NCI-H146 treated with DMSO at 0.1 percent for 48 hours (cell line): ENCODE data around the gene NOMO2.
"Not testable (repeated sequence)": the region's sequence is repeated elsewhere in the genome, so short reads cannot be mapped to it uniquely, and the experiment has no call there.

Experiments
- DNase-seq: peaks from one replicate; lab custom pipeline; 2025; ENCODE audit not compliant: unreplicated experiment; lab: John Stamatoyannopoulos, UW

NOMO2 gene, protein sequence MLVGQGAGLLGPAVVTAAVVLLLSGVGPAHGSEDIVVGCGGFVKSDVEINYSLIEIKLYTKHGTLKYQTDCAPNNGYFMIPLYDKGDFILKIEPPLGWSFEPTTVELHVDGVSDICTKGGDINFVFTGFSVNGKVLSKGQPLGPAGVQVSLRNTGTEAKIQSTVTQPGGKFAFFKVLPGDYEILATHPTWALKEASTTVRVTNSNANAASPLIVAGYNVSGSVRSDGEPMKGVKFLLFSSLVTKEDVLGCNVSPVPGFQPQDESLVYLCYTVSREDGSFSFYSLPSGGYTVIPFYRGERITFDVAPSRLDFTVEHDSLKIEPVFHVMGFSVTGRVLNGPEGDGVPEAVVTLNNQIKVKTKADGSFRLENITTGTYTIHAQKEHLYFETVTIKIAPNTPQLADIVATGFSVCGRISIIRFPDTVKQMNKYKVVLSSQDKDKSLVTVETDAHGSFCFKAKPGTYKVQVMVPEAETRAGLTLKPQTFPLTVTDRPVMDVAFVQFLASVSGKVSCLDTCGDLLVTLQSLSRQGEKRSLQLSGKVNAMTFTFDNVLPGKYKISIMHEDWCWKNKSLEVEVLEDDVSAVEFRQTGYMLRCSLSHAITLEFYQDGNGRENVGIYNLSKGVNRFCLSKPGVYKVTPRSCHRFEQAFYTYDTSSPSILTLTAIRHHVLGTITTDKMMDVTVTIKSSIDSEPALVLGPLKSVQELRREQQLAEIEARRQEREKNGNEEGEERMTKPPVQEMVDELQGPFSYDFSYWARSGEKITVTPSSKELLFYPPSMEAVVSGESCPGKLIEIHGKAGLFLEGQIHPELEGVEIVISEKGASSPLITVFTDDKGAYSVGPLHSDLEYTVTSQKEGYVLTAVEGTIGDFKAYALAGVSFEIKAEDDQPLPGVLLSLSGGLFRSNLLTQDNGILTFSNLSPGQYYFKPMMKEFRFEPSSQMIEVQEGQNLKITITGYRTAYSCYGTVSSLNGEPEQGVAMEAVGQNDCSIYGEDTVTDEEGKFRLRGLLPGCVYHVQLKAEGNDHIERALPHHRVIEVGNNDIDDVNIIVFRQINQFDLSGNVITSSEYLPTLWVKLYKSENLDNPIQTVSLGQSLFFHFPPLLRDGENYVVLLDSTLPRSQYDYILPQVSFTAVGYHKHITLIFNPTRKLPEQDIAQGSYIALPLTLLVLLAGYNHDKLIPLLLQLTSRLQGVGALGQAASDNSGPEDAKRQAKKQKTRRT

DNA sequence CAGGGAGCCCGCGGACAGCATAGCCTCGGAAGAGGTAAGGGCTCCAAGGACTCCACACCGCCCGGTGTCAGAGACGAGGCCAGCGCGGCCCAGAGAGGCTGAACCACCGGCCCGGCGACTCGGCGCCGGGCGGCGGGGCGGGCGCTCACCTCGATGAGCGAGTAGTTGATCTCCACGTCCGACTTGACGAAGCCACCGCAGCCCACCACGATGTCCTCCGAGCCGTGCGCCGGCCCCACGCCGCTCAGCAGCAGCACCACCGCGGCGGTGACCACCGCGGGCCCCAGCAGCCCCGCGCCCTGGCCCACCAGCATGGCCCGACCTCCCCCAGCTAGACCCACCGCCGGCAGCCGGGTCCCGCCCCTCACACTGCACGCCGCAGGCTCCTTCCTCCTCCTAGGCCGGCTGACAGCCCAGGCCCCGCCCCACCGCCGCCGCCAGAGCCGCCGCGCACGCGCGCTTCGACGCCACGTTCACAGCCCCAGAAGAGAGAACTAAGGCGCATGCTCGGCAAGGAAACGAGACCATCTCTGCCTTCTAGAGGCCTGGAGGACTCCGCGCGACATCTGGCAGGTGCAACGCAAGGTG, at the start of gene NOMO2:
Gene NOMO2 (minus strand): TSS at position 371 of the 588 bp plus-strand sequence. CDS start 57 bp downstream, at position 314.
- DNase-seq, result not testable (repeated sequence)

DNA sequence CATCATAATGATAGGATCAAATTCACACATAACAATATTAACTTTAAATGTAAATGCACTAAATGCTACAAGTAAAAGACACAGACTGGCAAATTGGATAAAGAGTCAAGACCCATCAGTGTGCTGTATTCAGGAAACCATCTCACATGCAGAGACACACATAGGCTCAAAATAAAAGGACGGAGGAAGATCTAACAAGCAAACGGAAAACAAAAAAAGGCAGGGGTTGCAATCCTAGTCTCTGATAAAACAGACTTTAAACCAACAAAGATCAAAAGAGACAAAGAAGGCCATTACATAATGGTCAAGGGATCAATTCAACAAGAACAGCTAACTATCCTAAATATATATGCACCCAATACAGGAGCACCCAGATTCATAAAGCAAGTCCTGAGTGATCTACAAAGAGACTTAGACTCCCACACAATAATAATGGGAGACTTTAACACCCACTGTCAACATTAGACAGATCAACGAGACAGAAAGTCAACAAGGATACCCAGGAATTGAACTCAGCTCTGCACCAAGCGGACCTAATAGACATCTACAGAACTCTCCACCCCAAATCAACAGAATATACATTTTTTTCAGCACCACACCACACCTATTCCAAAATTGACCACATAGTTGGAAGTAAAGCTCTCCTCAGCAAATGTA, 48.4 kb upstream of the NOMO2 start:
- DNase-seq, result not testable (repeated sequence)

DNA sequence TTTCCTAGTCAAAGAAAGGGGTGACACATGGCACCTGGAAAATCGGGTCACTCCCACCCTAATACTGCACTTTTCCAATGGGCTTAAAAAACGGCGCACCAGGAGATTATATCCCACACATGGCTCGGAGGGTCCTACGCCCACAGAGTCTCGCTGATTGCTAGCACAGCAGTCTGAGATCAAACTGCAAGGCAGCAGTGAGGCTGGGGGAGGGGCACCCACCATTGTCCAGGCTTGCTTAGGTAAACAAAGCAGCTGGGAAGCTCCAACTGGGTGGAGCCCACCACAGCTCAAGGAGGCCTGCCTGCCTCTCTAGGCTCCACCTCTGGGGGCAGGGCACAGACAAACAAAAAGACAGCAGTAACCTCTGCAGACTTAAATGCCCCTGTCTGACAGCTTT, 46.4 kb upstream of the NOMO2 start:
- not testable (repeated sequence) for DNase-seq

DNA sequence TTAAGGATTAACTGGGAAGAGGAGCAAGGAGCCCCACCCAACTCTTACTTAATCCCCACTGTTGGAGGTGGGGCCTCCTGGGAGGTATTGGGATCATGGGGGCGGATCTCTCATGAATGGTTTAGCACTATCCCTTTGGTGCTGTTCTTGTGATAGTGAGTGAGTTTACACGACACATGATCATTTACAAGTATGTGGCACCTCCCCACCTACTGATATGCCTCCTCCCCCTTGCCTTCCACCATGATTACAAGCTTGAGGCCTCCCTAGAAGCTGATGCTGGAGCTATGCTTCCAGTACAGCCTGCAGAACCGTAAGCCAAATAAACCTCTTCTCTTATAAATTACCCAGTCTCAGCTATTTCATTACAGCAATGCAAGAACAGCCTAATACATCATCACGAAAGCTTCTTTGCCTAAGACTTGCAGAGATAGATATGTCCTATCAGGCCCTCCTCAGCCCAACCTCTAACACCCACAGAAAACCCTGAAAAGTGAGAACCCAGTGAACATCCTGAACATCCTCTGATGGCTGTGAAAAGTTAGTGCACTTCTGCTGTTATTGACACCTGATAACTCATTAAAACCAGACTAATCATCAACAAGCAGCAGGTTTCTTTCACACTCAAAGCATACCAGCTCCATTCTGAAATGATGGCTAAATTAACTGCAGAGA, 41.8 kb upstream of the NOMO2 start:
- DNase-seq, result not testable (repeated sequence)

DNA sequence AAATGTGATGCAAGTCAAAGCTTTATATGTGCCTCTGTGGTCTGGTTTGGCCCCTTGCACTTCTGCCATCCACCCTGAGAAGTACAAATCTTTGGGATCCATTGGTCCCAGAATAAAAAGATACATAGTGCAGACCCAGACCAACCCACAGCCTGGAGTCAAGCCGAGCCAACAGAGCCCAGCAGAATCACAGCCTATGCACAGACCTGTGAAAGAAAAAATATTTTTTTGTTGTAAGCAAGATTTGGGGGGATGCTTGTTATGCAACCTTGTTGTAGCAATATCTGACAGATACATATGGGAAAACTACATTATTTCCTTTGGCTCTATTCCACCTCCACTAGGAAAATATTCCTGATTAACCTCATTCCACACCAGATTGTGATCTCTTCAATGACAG, 36.7 kb upstream of the NOMO2 start:
- DNase-seq, result not testable (repeated sequence)

DNA sequence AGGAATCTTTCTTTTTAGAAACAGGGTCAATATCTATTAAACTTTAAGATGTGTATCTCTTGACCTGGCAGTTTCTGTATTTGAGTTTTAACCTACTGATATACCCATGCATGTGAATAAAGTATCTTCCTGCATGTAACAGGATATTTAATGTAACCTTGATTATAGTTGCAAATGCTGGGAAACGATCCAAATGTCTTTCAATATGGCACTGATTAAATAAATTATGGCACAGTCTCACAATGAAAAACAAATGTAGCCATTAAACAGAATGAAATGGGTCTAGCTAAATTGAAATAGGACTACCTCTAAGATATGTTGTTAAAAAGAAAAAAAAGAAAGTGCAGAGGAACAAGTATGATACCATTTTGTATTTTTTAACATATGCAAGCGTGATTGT, 35.8 kb upstream of the NOMO2 start:
- not testable (repeated sequence) for DNase-seq

DNA sequence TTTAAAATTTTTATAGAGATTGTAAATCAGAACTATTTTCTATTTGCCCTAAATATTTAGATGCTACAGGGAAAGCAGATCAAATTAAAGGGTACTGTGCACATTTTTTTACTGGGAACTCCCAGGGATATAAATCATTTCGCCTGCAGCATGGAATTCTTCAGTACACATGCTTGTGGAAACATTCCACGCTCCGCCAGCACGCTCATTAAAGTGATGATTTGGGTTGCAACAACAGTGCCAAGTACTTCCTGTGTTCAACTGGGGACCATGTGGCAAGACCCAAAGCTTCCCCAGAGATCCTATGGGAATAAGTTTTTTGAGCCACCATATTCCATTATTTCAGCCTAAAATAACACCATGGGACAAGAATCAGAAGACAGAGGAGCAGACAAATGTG, 35.4 kb upstream of the NOMO2 start:
- not testable (repeated sequence) for DNase-seq

DNA sequence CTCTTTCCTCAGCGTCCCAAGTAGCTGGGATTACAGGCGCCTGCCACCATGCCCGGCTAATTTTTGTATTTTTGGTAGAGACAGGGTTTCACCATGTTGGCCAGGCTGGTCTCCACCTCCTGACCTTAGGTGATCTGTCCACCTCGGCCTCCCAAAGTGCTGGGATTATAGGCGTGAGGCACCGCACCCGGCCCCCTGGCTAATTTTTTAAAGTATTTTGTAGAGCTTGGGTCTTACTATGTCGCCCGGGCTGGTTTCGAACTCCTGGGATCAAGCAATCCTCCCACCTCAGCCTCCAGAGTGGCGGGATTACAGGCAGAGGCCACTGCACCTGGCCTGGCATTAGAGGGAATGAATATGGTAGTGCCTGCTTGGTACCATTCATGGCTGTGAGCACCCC, 33.9 kb upstream of the NOMO2 start:
- not testable (repeated sequence) for DNase-seq

DNA sequence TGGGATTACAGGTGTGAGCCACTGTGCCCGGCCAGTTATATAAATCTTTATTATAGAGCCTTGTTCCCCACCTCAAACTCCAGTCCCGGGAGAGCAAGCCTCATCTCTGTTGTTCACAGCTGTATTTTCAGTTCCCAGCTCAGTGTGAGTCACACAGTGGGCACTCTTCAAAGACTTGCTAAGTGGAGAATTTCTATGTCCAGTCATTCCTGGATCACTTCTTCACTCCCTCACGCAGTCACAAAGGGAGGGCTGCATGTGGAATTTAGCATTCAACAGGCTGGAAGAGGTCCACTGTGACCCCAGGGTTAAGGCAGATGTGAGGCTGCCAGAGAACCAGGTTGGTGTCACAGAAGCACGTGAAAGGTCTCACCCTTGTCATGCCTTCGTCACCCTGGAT, 33.0 kb upstream of the NOMO2 start:
- not testable (repeated sequence) for DNase-seq

DNA sequence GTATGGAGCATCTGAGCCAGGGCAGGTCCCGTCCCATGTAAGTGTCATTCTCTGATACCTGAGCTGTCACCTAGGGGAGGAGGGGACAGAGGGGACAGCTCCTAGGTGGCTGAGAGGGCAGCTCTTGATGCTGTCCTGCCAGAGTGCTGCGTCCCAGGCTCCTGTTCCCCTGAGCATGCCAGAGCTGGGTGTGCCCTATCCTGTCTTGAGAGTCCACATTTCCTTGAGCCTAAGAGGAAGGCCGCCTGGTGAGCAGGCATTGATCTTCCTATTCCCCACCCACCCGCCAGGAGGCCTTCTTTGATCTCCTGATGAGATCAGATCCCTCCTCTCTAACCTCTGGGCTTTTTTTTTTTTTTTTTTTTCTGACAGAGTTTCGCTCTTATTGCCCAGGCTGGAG, 32.0 kb upstream of the NOMO2 start:
- not testable (repeated sequence) for DNase-seq

DNA sequence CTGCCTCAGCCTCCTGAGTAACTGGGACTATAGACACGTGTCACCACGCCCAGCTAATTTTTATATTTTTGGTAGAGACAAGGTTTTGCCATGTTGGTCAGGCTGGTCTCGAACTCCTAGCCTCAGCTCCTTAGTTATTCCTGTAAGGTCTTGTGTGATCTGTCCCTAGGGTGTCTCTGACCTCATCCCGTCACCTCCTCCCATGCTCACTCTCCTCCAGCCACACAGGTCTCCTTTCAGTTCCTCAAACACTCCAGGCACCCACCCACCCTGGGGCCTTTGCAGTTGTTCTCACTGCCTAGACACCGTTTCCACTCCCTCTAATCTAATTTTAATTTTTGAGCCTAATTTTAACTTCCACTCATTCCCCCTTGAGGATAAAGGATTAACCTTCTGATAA, 31.1 kb upstream of the NOMO2 start:
- not testable (repeated sequence) for DNase-seq

DNA sequence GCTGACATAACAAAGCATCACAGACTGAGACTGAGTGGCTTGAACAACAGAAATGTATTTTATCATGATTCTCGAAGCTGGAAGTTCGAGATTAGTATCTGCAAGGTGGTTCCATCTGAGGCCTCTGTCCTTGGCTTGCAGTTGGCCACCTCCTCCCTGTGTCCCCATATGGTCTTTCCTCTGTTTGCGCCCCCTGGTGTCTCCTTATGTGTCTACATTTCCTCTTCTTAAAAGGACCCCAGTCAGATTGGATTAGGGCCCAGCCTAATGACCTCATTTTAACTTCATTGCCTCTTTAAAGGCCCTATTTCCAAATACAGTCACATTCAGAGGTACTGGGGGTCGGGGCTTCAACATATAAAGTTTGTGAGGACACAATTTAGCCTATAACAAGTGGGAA, 30.0 kb upstream of the NOMO2 start:
- not testable (repeated sequence) for DNase-seq

DNA sequence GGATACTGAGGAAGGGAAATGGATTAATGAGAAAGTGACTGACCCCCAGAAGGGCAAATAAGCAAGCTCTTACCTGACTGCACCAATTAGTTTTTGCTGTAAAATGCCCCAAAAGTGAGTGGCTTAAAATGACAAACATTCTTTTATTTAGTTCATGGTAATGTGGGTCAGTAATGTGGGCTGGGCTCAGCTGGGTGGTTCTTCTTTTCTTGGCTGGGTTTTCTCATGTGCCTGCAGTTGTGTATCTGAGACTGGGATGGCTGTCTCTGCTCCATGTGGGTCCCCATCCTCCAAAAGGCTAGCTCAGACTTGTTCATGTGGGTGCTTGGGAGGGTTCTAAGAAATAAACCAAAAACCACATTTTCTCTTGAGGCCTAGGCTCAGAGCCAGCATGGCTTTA, 29.5 kb upstream of the NOMO2 start:
- DNase-seq, result not testable (repeated sequence)

DNA sequence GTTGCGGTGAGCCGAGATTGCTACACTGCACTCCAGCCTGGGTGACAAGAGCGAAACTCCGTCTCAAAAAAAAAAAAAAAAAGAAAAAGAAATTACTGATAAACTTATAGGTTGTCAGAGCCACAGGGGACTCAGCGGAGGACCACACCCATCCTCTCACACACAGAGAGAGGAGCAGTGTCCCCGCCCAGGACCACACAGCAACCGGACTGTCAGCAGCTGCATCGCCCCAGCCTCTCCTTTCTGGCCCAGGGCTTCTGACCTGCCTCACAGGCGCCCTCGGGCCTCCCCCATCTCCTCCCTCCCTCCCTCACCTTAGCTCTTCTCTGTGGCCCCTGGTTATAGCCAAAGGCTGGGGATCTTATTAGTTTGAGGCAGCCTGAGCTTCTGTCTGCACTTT, 27.9 kb upstream of the NOMO2 start:
- DNase-seq, result not testable (repeated sequence)

DNA sequence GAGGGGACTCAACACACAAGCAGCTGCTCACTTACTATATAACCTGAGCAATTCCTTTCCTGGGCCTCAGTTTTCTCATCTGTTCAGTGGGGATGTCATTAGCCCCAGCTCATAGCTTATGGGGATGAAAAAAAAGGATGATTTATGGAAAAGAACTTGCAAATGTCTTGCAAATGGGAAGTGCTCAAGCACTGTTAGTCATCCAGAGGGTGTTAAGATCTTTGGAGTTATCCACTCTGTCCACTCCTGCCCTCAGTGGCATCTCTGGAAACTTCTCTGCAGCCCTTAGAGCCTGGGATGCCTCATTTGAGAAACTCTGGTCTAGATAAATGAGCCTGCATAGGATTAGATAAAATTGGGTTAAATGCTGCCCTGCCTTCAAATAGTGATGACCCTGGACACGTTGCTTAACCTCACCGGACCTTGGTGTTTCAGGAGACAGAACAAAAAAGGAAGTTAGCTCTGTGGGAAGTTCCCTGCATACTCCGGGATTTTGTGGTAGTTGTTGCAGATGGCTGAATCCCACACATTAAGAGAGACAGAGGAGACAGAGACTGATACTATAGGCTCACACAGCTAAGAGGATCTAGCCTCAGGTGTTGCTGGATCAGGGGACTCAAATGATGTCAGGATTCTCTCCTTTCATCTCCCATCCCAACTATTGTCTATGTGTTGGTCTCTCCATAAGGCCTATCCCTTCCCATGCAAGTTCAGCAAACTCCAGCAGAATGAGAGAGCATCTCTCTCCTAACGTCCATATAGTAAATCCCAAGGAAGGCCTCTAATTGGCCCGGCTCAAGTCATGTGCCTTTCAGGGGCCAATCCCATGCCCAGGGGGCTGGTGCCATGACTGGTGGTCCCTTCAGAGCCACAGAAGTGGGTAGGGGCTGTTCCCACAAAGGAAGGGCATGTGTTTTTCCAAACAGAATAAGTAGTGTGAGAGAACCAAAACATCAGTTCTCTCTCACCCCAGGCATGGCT, 25.0 kb upstream of the NOMO2 start:
- DNase-seq, result not testable (repeated sequence)

DNA sequence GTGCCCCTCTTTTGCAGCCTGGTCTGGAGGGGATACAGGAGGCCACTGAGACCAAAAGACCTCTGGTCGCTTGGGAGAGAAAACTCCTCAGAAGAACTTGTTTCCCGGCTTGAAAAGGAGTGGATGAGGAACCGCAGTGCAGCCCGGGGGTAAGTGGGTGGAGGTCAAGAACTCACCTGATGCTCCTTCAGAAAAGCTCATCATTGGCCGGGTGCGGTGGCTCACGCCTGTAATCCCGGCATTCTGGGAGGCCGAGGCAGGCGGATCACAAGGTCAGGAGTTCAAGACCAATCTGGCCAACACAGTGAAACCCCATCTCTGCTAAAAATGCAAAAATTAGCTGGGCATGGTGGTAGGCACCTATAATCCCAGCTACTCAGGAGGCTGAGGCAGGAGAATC, 23.9 kb upstream of the NOMO2 start:
- not testable (repeated sequence) for DNase-seq

DNA sequence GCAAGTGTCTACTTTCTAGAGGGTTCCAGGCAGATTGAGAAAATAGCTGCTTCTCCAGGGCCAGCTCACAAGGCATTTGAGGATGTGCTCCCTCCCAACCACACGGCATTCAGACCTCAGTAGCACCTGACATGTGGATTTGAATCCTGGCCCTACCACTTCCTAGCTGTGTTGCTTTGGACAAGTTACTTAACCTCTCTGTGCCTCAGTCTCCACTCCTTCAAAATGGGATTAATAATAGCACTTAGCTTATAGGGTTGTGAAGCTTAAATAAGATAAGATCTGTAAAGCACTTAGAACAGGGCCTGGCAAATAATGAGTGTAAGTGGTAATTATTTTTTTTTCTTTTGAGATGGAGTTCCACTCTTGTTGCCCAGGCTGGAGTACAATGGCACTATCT, 21.0 kb upstream of the NOMO2 start:
- no peak for DNase-seq

DNA sequence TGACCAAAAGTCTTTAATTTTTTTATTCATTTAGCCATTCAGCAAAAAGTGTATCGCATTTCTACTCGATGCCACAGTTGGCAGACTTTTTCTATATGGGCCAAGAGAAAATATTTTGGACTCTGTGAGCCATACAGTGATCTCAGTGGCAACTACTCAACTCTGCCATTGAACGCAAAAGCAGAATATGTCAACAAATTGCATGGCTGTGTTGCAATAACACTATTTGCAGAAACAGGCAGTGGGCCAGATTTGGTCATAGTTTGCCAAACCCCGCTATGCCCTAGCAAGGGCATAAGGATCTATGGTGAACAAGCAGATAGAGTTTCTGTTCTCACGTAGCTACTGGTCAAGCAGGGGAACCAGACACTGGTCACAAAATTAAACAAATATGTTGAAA, 18.5 kb upstream of the NOMO2 start:
- not testable (repeated sequence) for DNase-seq

DNA sequence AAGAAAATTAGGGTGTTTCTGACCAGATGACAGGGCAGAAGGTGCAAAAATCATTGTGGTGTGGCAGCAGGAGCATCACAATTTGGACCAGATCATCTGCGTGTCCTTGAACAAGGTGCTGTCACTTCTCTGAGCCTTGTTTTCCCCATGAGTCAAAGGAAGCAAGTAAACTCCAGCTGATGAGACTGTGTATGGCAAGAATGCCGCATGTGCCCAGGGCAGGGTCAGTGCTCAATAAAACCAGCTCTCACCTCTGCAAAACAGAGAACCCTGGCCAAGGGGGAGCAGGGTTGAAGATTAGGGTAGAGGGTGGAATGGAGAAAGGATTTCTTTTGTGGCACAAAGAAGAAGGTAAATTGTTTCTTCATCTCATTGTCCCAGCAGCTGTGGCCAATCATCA, 17.4 kb upstream of the NOMO2 start:
- DNase-seq, result not testable (repeated sequence)
